HEK293 (cell line): Measurements from ENCODE around the gene FAM32A.

ENCODE experiments used
- CTCF ChIA-PET: fragments of 350-600 bp; formaldehyde crosslinking; extraction: SDS; loops from one replicate; lab custom pipeline; 2021; ENCODE audit warnings: antibody characterized with exemption; lab: Yijun Ruan, JAX
- POLR2A ChIA-PET: fragments of 300-600 bp; formaldehyde crosslinking; extraction: SDS; loops from one replicate; lab custom pipeline; 2020; ENCODE audit warnings: antibody characterized with exemption, inconsistent platforms; lab: Yijun Ruan, JAX
- H3K27ac ChIP-seq: fragments of 200-500 bp; sonication (Bioruptor generic); 2 replicates; pipeline ENCODE4 v1.5.1; 2014; ENCODE audit warnings: low read depth, low read length, control low read depth, inconsistent platforms; ENCODE audit errors: extremely low read depth
- H3K36me3 ChIP-seq, 2 experiments: fragments of 200-500 bp in 1 of 2; sonication (Bioruptor generic) in 1 of 2; 1 replicate in 1 of 2; 2 replicates in 1 of 2; pipeline ENCODE4 v1.5.1; 2014 to 2017; ENCODE audit warnings: inconsistent platforms in 2 of 2, low read length in 2 of 2; ENCODE audit not compliant: control insufficient read depth in 2 of 2, insufficient read depth in 1 of 2
- H3K4me1 ChIP-seq: fragments of 200-500 bp; sonication (Bioruptor generic); 2 replicates; pipeline ENCODE4 v1.5.1; 2014; ENCODE audit warnings: mild to moderate bottlenecking, low read length, inconsistent platforms; ENCODE audit not compliant: control insufficient read depth, insufficient read depth
- H3K4me3 ChIP-seq: 2 replicates; pipeline ENCODE4 v1.5.1; 2011; ENCODE audit warnings: low read depth, mild to moderate bottlenecking, control low read depth, low read length, moderate library complexity
- H3K9me3 ChIP-seq: fragments of 200-500 bp; sonication (Bioruptor generic); 2 replicates; pipeline ENCODE4 v1.5.1; 2014; ENCODE audit warnings: low read depth, low read length, inconsistent platforms; ENCODE audit not compliant: control insufficient read depth, insufficient read depth
- EGR2 ChIP-seq: fragments of 450-650 bp; formaldehyde crosslinking; IDR thresholded peaks from 2 replicates; pipeline ENCODE4 v1.5.1; 2016; ENCODE audit warnings: low read depth, missing biosample characterization, missing genetic modification characterization
- MZF1 ChIP-seq: fragments of 450-650 bp; formaldehyde crosslinking; IDR thresholded peaks from 2 replicates; pipeline ENCODE4 v1.5.1; 2017; ENCODE audit warnings: missing biosample characterization, missing genetic modification characterization, borderline replicate concordance
- PRDM2 ChIP-seq: fragments of 450-650 bp; formaldehyde crosslinking; IDR thresholded peaks from 2 replicates; pipeline ENCODE4 v1.5.1; 2016; ENCODE audit warnings: missing biosample characterization, missing genetic modification characterization, borderline replicate concordance
- REST ChIP-seq: fragments of 450-650 bp; formaldehyde crosslinking; IDR thresholded peaks from 2 replicates; pipeline ENCODE4 v1.5.1; 2016; ENCODE audit warnings: missing biosample characterization, missing genetic modification characterization
- SP2 ChIP-seq: fragments of 450-650 bp; formaldehyde crosslinking; IDR thresholded peaks from 2 replicates; pipeline ENCODE4 v1.5.1; 2016; ENCODE audit warnings: missing biosample characterization, missing genetic modification characterization
- ZBTB44 ChIP-seq: fragments of 450-650 bp; IDR thresholded peaks from 2 replicates; pipeline ENCODE4 v1.5.1; 2018; ENCODE audit warnings: missing biosample characterization, mild to moderate bottlenecking, missing genetic modification characterization
- ZFP3 ChIP-seq: fragments of 450-650 bp; formaldehyde crosslinking; IDR thresholded peaks from 2 replicates; pipeline ENCODE4 v1.5.1; 2016; ENCODE audit warnings: low read depth, missing biosample characterization, missing genetic modification characterization
- ZNF571 ChIP-seq: fragments of 450-650 bp; formaldehyde crosslinking; IDR thresholded peaks from 2 replicates; pipeline ENCODE4 v1.5.0; 2017; ENCODE audit warnings: missing biosample characterization, missing genetic modification characterization
- ZNF747 ChIP-seq: fragments of 450-650 bp; formaldehyde crosslinking; IDR thresholded peaks from 2 replicates; pipeline ENCODE4 v1.5.1; 2016; ENCODE audit warnings: missing biosample characterization, missing genetic modification characterization
- ZSCAN23 ChIP-seq: fragments of 450-650 bp; formaldehyde crosslinking; IDR thresholded peaks from 2 replicates; pipeline ENCODE4 v1.5.1; 2016; ENCODE audit warnings: missing biosample characterization, missing genetic modification characterization
- TF ChIP-seq, protein P1 (sequence below): fragments of 450-650 bp; formaldehyde crosslinking; IDR thresholded peaks from 2 replicates; pipeline ENCODE4 v1.5.1; 2016; ENCODE audit warnings: missing biosample characterization, missing genetic modification characterization, borderline replicate concordance
- TF ChIP-seq, protein P2 (sequence below): fragments of 450-650 bp; formaldehyde crosslinking; IDR thresholded peaks from 2 replicates; pipeline ENCODE4 v1.5.0; 2017; ENCODE audit warnings: missing biosample characterization, missing genetic modification characterization, borderline replicate concordance

The FAM32A gene

GRCh38 chr19:16226878-16227836 lies 41.9 kb downstream of the FAM32A start:
- Histone ChIP-seq H3K4me3 (no peak overlapping the region), H3K27ac (no peak overlapping the region), H3K4me1 (no peaks in the 10 kb centered on the region), H3K36me3 (peaks cover 0 to 88% of the 10 kb centered on the region in 2 experiments; a peak in 2 of 3 replicates)
- CTCF ChIA-PET, result interaction anchor here (0.6 kb wide), 1 partner anchor 10 kb away, joined by 3 read pairs; no protein-coding TSS in a partner anchor
- TF ChIP-seq ZSCAN23 (tag by site-specific recombination) (no peak), EGR2 (tag by site-specific recombination) (peak; percentile 29; the same call in 1 of the 2 replicates)
- TF ChIP-seq, all 188 proteins: peak for 1
- POLR2A ChIA-PET, result interaction anchor here (0.6 kb wide), 1 partner anchor 151 kb away, joined by 11 read pairs; the partner anchor contains the start of gene TPM4
- no peaks in the 10 kb centered on the region for H3K9me3 ChIP-seq

DNA sequence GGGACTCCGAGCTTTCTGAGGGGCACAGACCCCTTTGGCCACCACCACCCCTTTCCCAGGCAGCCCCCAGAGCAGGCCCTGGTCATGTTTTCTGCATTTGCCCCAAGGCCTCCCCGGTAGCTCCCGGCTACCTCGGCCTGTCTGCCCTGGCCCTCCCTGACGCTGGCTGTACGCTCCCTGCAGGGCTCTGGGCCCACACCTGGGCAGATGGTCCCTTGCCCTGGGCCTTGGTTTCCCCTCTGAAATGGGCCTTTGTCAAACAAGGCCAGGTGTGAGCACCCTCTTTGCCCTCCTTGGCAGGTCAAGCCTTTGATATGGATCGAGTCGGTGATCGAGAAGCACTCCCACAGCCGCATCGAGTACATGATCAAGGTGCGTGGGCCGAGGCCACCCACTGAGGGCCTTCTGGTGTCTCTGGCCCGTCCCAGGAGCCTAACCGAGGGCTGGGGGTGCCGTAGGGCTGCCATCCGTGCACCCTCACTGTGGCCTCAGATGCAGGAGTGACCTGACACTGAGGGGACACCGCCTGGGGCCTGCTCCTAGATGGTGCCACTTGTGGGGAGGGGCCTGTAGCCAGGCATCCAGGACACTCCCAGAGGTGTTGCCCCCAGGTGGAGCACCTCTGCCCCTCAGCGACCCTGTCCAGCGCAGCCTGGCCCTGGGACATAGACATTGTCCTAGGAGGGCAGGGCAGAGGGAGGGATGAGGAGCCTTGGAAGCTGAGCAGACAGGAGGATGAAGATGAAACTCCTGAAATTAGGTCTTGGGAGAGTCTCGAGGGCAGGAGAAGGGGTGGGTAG lies 42.8 kb downstream of the FAM32A start:
- CTCF ChIA-PET, result interaction anchor here (0.6 kb wide), 1 partner anchor 9 kb away, joined by 3 read pairs; no protein-coding TSS in a partner anchor
- no peak overlapping the region for H3K4me3 ChIP-seq
- POLR2A ChIA-PET, result no interaction called here
- no peaks in the 10 kb centered on the region for H3K4me1 ChIP-seq
- no peak overlapping the region for H3K27ac ChIP-seq
- peaks cover 0 to 91% of the 10 kb centered on the region in 2 experiments; a peak in 2 of 3 replicates for H3K36me3 ChIP-seq
- H3K9me3 ChIP-seq, result no peaks in the 10 kb centered on the region
- TF ChIP-seq ZBTB44 (tag by site-specific recombination), result no peak
- no peak for TF ChIP-seq ZNF571 (tag by site-specific recombination)
- TF ChIP-seq, protein P1, sequence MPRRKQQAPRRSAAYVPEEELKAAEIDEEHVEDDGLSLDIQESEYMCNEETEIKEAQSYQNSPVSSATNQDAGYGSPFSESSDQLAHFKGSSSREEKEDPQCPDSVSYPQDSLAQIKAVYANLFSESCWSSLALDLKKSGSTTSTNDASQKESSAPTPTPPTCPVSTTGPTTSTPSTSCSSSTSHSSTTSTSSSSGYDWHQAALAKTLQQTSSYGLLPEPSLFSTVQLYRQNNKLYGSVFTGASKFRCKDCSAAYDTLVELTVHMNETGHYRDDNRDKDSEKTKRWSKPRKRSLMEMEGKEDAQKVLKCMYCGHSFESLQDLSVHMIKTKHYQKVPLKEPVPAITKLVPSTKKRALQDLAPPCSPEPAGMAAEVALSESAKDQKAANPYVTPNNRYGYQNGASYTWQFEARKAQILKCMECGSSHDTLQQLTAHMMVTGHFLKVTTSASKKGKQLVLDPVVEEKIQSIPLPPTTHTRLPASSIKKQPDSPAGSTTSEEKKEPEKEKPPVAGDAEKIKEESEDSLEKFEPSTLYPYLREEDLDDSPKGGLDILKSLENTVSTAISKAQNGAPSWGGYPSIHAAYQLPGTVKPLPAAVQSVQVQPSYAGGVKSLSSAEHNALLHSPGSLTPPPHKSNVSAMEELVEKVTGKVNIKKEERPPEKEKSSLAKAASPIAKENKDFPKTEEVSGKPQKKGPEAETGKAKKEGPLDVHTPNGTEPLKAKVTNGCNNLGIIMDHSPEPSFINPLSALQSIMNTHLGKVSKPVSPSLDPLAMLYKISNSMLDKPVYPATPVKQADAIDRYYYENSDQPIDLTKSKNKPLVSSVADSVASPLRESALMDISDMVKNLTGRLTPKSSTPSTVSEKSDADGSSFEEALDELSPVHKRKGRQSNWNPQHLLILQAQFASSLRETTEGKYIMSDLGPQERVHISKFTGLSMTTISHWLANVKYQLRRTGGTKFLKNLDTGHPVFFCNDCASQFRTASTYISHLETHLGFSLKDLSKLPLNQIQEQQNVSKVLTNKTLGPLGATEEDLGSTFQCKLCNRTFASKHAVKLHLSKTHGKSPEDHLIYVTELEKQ, result no peak
- TF ChIP-seq ZFP3 (tag by site-specific recombination), result no peak
- TF ChIP-seq REST (tag by site-specific recombination), result no peak
- TF ChIP-seq, protein P2, sequence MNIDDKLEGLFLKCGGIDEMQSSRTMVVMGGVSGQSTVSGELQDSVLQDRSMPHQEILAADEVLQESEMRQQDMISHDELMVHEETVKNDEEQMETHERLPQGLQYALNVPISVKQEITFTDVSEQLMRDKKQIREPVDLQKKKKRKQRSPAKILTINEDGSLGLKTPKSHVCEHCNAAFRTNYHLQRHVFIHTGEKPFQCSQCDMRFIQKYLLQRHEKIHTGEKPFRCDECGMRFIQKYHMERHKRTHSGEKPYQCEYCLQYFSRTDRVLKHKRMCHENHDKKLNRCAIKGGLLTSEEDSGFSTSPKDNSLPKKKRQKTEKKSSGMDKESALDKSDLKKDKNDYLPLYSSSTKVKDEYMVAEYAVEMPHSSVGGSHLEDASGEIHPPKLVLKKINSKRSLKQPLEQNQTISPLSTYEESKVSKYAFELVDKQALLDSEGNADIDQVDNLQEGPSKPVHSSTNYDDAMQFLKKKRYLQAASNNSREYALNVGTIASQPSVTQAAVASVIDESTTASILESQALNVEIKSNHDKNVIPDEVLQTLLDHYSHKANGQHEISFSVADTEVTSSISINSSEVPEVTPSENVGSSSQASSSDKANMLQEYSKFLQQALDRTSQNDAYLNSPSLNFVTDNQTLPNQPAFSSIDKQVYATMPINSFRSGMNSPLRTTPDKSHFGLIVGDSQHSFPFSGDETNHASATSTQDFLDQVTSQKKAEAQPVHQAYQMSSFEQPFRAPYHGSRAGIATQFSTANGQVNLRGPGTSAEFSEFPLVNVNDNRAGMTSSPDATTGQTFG, result no peak
- no peak for TF ChIP-seq MZF1 (tag by site-specific recombination)
- no peak for TF ChIP-seq PRDM2 (tag by site-specific recombination)
- no peak for TF ChIP-seq ZNF747
- no peak for TF ChIP-seq SP2 (tag by site-specific recombination)
